K562 (cell line): ENCODE data around the gene LY6G6C. TPM values are rescaled to one million over a fixed set of nuclear protein-coding genes. Genes with fewer than 3 reads are reported as not detected.

Source experiments
- JUNB ChIP-seq: fragments of 450-650 bp; formaldehyde crosslinking; conservative IDR thresholded peaks from 2 replicates; pipeline ENCODE4 v1.4.0; 2020; ENCODE audit warnings: mild to moderate bottlenecking
- L3MBTL2 ChIP-seq: fragments of 450-650 bp; IDR thresholded peaks from 2 replicates; pipeline ENCODE4 v1.6.1; 2016; ENCODE audit warnings: mild to moderate bottlenecking, moderate library complexity
- RB1 ChIP-seq: fragments of 450-650 bp; IDR thresholded peaks from 2 replicates; pipeline ENCODE4 v1.6.1; 2017; ENCODE audit warnings: low read depth, mild to moderate bottlenecking
- ZNF12 ChIP-seq: sonication (generic); formaldehyde crosslinking; IDR thresholded peaks from 2 replicates; pipeline ENCODE4 v1.4.0; 2020; ENCODE audit warnings: mild to moderate bottlenecking, missing genetic modification reagents
- ZNF316 ChIP-seq: fragments of 450-650 bp; IDR thresholded peaks from 2 replicates; pipeline ENCODE4 v1.6.1; 2016
- ZNF586 ChIP-seq: fragments of 450-650 bp; formaldehyde crosslinking; conservative IDR thresholded peaks from 2 replicates; pipeline ENCODE4 v1.4.0; 2020; ENCODE audit warnings: mild to moderate bottlenecking, moderate library complexity
- polyA plus RNA-seq, 8 experiments: library from polyadenylated mRNA; depleted of rRNA in 4 of 8; stranded (reverse) in 5 of 8; unstranded in 3 of 8; fragments of >200 nt; fragmentation: Nextera tagmentation in 2 of 8; fragmentation: Illumina TruSeq in 1 of 8; extraction: Ambion mirVana in 2 of 8; extraction: Trizol in 1 of 8; gene quantifications; 2 replicates each; pipeline versions ENCODE4 v1.2.1 to v1.2.3, GENCODE V29; 2011 to 2014; ENCODE audit warnings: inconsistent platforms in 1 of 8, missing spikeins in 1 of 8
- total RNA-seq, 7 experiments: library from RNA; depleted of rRNA in 6 of 7; stranded (reverse); fragments of >200 nt in 6 of 7; fragmentation: Illumina TruSeq in 2 of 7; extraction: Trizol in 2 of 7; gene quantifications; 2 replicates each; pipeline versions ENCODE4 v1.2.1 to v1.2.3, GENCODE V29; 2011 to 2021; ENCODE audit warnings: low replicate concordance in 1 of 7
- TF ChIP-seq, protein P1 (sequence below): fragments of 450-650 bp; formaldehyde crosslinking; IDR thresholded peaks from 2 replicates; pipeline ENCODE4 v1.4.0; 2020; ENCODE audit warnings: mild to moderate bottlenecking, mixed read lengths
- TF ChIP-seq, protein P2 (sequence below): sonication (generic); IDR thresholded peaks from 2 replicates; pipeline ENCODE4 v1.6.1; 2016
- TF ChIP-seq, protein P3 (sequence below): fragments of 450-650 bp; IDR thresholded peaks from 2 replicates; pipeline ENCODE4 v1.7.1; 2018; ENCODE audit warnings: mild to moderate bottlenecking, low read depth; ENCODE audit not compliant: partially characterized antibody
- TF ChIP-seq, protein P4 (sequence below), 2 experiments: fragments of 450-650 bp; IDR thresholded peaks; 2 replicates each; pipeline ENCODE4 v1.6.1; 2016
- TF ChIP-seq, protein P5 (sequence below): fragments of 250-450 bp; sonication (Bioruptor Pico); IDR thresholded peaks from 2 replicates; pipeline ENCODE4 v1.4.0; 2020; ENCODE audit warnings: mild to moderate bottlenecking, moderate library complexity
- TF ChIP-seq, protein P6 (sequence below): IDR thresholded peaks from 2 replicates; pipeline ENCODE4 v1.6.1; 2011; ENCODE audit warnings: borderline replicate concordance, low read depth, mild to moderate bottlenecking, moderate library complexity, low read length; ENCODE audit not compliant: insufficient read depth, poor library complexity, severe bottlenecking

The LY6G6C gene
- total and polyA plus RNA-seq, 9 of the 15 experiments (the other 6 are each of a cell fraction or from before 2014, with no cell fraction given) = 0.06 to 0.20 TPM; not detected in 7

DNA sequence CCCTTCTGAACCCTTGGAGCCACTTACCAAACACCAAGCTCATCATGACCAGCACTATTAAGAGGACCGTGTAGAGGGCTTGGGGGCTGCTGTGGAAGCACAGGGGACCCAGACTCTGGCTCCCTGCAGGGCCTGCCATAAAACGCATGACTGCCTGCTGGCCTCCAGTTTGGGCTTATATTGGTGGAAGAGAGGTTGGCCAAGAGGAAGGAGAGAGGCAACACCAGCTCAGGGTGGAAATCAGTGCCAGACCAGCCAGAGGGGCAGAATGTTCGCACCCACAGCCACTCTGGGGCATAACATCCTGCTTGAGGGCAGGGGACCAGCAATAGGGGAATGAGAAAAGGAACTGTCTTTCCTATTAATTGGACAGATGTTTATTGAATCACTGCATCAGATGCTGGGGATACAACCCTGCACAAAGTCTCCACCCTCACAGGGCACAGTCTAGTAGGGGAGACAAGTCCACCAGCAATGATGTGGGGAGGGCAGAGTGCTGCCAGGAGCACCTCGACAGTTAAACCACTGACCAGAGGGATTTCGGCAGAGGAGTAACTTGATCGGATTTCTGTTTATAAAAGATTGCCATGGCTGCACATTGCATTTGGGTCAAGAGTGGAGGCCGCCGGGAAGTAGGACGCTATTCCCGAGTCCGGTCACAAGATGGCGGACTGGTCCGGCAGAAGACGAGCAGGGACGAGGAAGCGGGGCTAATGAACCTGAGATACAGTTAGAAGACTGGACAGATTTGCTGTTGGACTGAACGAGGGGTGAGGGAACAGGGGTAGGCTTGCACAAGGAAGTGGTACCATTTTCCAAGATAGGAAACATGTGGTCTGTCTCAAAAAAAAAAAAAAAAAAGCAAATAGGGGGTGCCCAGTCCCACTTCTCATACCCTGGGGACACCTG lies 41.1 kb downstream of the LY6G6C start, which contains the start of gene LY6G5C (continued):
- TF ChIP-seq, protein P1, sequence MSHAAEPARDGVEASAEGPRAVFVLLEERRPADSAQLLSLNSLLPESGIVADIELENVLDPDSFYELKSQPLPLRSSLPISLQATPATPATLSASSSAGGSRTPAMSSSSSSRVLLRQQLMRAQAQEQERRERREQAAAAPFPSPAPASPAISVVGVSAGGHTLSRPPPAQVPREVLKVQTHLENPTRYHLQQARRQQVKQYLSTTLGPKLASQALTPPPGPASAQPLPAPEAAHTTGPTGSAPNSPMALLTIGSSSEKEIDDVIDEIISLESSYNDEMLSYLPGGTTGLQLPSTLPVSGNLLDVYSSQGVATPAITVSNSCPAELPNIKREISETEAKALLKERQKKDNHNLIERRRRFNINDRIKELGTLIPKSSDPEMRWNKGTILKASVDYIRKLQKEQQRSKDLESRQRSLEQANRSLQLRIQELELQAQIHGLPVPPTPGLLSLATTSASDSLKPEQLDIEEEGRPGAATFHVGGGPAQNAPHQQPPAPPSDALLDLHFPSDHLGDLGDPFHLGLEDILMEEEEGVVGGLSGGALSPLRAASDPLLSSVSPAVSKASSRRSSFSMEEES (CRISPR knock-in tag) = no peak
- TF ChIP-seq, protein P2, sequence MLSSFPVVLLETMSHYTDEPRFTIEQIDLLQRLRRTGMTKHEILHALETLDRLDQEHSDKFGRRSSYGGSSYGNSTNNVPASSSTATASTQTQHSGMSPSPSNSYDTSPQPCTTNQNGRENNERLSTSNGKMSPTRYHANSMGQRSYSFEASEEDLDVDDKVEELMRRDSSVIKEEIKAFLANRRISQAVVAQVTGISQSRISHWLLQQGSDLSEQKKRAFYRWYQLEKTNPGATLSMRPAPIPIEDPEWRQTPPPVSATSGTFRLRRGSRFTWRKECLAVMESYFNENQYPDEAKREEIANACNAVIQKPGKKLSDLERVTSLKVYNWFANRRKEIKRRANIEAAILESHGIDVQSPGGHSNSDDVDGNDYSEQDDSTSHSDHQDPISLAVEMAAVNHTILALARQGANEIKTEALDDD = no peak
- TF ChIP-seq, protein P3, sequence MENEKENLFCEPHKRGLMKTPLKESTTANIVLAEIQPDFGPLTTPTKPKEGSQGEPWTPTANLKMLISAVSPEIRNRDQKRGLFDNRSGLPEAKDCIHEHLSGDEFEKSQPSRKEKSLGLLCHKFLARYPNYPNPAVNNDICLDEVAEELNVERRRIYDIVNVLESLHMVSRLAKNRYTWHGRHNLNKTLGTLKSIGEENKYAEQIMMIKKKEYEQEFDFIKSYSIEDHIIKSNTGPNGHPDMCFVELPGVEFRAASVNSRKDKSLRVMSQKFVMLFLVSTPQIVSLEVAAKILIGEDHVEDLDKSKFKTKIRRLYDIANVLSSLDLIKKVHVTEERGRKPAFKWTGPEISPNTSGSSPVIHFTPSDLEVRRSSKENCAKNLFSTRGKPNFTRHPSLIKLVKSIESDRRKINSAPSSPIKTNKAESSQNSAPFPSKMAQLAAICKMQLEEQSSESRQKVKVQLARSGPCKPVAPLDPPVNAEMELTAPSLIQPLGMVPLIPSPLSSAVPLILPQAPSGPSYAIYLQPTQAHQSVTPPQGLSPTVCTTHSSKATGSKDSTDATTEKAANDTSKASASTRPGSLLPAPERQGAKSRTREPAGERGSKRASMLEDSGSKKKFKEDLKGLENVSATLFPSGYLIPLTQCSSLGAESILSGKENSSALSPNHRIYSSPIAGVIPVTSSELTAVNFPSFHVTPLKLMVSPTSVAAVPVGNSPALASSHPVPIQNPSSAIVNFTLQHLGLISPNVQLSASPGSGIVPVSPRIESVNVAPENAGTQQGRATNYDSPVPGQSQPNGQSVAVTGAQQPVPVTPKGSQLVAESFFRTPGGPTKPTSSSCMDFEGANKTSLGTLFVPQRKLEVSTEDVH = peak; percentile 30
- TF ChIP-seq ZNF316 (no peak), ZNF586 (no peak), JUNB (CRISPR knock-in tag) (no peak), L3MBTL2 (no peak), RB1 (peak; percentile 84; the same call in 1 of the 2 replicates), ZNF12 (CRISPR knock-in tag) (peak; percentile 16; the same call in 1 of the 2 replicates)
- TF ChIP-seq, protein P4, sequence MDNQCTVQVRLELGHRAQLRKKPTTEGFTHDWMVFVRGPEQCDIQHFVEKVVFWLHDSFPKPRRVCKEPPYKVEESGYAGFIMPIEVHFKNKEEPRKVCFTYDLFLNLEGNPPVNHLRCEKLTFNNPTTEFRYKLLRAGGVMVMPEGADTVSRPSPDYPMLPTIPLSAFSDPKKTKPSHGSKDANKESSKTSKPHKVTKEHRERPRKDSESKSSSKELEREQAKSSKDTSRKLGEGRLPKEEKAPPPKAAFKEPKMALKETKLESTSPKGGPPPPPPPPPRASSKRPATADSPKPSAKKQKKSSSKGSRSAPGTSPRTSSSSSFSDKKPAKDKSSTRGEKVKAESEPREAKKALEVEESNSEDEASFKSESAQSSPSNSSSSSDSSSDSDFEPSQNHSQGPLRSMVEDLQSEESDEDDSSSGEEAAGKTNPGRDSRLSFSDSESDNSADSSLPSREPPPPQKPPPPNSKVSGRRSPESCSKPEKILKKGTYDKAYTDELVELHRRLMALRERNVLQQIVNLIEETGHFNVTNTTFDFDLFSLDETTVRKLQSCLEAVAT (IDR thresholded peaks at IDR 0.05) = no peak
- TF ChIP-seq, protein P5, sequence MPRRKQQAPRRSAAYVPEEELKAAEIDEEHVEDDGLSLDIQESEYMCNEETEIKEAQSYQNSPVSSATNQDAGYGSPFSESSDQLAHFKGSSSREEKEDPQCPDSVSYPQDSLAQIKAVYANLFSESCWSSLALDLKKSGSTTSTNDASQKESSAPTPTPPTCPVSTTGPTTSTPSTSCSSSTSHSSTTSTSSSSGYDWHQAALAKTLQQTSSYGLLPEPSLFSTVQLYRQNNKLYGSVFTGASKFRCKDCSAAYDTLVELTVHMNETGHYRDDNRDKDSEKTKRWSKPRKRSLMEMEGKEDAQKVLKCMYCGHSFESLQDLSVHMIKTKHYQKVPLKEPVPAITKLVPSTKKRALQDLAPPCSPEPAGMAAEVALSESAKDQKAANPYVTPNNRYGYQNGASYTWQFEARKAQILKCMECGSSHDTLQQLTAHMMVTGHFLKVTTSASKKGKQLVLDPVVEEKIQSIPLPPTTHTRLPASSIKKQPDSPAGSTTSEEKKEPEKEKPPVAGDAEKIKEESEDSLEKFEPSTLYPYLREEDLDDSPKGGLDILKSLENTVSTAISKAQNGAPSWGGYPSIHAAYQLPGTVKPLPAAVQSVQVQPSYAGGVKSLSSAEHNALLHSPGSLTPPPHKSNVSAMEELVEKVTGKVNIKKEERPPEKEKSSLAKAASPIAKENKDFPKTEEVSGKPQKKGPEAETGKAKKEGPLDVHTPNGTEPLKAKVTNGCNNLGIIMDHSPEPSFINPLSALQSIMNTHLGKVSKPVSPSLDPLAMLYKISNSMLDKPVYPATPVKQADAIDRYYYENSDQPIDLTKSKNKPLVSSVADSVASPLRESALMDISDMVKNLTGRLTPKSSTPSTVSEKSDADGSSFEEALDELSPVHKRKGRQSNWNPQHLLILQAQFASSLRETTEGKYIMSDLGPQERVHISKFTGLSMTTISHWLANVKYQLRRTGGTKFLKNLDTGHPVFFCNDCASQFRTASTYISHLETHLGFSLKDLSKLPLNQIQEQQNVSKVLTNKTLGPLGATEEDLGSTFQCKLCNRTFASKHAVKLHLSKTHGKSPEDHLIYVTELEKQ = no peak
- TF ChIP-seq, protein P6, sequence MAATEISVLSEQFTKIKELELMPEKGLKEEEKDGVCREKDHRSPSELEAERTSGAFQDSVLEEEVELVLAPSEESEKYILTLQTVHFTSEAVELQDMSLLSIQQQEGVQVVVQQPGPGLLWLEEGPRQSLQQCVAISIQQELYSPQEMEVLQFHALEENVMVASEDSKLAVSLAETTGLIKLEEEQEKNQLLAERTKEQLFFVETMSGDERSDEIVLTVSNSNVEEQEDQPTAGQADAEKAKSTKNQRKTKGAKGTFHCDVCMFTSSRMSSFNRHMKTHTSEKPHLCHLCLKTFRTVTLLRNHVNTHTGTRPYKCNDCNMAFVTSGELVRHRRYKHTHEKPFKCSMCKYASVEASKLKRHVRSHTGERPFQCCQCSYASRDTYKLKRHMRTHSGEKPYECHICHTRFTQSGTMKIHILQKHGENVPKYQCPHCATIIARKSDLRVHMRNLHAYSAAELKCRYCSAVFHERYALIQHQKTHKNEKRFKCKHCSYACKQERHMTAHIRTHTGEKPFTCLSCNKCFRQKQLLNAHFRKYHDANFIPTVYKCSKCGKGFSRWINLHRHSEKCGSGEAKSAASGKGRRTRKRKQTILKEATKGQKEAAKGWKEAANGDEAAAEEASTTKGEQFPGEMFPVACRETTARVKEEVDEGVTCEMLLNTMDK = no peak
